ENCODE results near the gene ADAM8.

DNA sequence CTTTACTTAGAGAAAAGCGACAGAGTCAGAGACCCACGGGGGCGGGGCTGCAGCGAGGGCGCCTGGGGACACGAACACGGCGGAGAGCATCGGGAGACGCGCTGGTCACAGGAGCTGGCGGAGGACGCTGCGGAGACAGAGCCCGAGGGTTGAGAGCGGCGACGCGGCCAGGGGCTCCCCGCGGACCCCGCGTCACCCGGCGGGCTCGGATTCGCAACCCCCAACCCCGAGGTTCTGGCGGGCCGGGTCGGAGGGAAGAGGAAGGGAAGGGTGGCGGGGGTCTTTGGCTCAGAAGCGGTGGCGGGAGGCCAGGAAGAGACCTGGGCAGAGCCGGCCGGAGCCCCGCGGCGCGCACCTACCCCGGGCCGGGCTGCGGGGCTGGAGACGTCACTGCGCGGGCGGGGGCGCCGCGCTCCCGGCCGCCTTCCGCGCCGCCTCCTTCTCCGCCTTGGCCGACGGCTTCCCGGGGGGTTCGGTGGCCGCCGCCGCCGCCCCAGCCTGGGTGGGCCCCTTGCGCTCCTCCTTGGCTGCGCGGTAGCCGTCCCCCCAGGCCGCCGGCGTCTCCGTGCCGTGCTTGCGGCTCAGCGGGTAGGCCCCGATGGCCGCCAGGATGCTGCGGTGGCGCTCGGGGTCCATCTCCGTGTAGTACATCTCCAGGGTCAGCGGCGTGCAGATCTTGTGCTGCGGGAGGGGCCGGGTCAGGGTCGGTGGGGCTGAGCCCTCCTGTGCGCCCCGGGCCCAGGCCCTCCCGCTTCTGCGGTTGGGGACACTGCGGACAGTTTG, 49.0 kb upstream of the ADAM8 start:
- TF ChIP-seq, protein P1, sequence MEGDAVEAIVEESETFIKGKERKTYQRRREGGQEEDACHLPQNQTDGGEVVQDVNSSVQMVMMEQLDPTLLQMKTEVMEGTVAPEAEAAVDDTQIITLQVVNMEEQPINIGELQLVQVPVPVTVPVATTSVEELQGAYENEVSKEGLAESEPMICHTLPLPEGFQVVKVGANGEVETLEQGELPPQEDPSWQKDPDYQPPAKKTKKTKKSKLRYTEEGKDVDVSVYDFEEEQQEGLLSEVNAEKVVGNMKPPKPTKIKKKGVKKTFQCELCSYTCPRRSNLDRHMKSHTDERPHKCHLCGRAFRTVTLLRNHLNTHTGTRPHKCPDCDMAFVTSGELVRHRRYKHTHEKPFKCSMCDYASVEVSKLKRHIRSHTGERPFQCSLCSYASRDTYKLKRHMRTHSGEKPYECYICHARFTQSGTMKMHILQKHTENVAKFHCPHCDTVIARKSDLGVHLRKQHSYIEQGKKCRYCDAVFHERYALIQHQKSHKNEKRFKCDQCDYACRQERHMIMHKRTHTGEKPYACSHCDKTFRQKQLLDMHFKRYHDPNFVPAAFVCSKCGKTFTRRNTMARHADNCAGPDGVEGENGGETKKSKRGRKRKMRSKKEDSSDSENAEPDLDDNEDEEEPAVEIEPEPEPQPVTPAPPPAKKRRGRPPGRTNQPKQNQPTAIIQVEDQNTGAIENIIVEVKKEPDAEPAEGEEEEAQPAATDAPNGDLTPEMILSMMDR (IDR thresholded peaks at IDR 0.05): no peak
- TF ChIP-seq POLR2A (IDR thresholded peaks at IDR 0.05): no peak
- TF ChIP-seq EP300 (IDR thresholded peaks at IDR 0.05): no peak
